HG03039 (cell line): ENCODE measurements around the gene PEMT.

ENCODE experiments used
- ATAC-seq: cut with Tn5 transposase; IDR thresholded peaks from one replicate; pipeline ENCODE4 v1.9.1; 2021; ENCODE audit warnings: mild to moderate bottlenecking, moderate library complexity; ENCODE audit not compliant: unreplicated experiment

The PEMT gene

GRCh38 chr17:17537311-17538099, 54.0 kb downstream of the PEMT start:
- no peak for ATAC-seq

DNA sequence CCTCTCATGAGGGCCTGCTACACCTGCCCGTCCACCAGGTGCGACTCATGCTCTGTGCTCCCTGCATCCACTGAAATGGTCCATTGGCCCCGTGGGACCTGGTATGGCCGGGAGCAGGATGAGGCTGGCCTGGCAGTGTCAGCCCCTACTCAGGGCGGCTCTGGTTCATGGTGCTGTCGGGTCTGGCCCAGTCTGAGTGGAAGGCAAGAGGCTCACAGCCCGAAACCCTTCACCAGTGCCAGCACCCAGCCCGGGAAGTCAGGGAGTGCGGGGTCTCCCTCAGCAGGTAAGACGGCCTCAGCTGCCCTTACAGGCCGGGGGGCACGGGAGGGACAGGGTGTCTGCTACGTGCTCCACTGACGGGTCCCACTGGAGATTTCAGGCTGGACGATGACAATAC, 54.8 kb downstream of the PEMT start:
- no peak for ATAC-seq

DNA sequence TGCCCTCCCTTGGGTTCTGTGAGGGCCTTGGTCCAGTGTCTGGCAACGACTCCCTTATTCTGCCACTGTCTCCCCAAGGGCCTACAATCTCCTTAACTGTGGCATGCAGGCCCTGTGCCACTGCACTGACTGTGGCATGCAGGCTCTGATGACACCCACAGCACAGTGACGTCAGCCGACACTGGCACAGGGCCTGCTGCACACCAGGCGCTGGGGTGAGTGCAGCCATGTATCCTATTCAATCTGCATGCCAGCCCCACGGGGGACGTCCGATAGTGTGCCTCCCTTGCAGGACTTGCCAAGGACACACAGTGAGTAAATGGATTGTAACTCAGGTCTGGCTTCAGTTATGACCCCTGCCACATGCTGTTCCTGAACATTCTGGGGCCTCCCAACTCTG, 55.6 kb downstream of the PEMT start:
- no peak for ATAC-seq

- no peak for ATAC-seq
Observed at GRCh38 chr17:17533901-17534441, 57.5 kb downstream of the PEMT start.

DNA sequence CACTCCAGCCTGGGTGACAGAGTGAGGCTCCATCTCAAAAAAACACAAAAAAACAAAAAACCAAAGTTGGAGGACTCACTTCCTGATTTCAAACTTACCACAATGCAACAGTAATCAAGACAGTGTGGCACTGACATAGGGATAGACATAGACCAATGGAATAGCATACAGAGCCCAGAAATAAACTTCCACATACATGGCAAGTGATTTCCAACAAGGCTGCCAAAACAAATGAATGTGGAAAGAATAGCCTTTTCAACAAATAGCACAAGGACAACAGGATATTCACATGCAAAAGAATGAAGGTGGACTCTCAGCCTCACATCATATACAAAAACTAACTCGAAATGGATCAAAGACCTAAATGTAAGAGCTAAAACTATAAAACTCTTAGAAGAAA, 58.5 kb downstream of the PEMT start:
- no peak for ATAC-seq

- ATAC-seq = no peak
Observed at GRCh38 chr17:17531156-17531555, 60.4 kb downstream of the PEMT start.

DNA sequence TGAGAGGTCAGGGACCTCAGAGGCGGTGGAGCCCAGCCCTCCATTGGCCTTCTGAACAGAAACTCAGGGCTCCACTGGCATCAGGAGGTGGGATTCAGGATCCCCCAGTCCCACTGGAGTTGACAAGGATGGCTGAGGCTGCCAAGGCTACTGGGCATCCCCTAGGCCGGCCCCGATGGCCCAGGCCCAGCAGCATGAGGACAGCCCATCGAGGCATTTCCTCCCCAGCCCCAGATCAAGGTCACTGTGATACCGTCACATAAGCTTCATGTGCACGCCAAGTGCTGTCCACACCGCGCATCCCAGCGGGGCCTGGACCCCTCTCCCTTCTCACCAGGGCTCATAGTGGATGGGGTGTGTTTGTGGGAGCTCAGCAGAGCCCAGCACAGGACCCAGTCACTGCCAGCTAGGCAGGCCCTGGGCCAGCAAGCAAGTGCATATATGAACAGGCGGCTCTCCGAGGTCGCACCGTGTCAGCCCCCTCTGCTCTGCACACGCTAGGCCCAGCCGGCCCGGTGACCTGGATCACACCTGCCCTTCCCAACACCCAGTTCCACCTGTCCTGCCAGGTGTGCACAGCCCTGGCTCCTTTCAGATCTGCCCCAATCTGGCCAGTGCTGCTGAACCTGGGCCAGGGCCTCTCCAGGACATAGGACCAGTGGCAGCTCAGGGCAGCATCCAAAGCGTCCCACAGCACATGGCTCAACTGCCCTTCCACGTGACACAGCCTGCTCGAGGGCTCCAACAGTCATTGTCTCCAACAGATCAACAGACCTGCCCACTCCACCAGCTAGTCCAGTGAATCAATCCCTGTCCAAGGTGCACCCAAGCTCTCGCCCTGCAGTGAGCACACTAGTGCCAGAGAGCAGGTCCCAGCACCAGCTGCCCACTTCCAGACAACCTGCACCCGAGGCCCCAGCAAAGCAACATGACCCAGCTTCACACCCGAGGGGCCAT, 62.5 kb downstream of the PEMT start:
- no peak for ATAC-seq

GRCh38 chr17:17527956-17528500, 63.5 kb downstream of the PEMT start:
- no peak for ATAC-seq

DNA sequence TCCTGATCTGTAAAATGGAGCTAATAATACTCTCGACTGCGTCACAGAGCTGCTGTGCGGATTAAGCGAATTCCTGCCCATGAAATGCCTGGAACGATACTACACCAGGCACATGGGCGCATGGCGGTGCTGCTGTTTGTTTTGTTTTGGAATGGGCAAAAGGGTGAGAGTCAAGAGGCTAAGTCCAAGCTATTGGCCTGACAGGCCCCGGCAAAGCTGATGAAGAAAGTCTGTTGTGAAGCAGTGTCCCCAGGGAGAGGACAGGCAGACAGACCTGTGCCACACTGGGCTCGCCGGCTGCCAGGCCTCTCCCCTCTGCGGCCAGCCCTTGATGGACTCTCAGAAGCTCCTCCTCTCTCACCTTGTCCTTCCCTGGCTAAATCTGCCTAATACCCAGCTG, 64.0 kb downstream of the PEMT start:
- ATAC-seq = no peak

GRCh38 chr17:17526369-17526768, 65.1 kb downstream of the PEMT start:
- ATAC-seq = no peak

DNA sequence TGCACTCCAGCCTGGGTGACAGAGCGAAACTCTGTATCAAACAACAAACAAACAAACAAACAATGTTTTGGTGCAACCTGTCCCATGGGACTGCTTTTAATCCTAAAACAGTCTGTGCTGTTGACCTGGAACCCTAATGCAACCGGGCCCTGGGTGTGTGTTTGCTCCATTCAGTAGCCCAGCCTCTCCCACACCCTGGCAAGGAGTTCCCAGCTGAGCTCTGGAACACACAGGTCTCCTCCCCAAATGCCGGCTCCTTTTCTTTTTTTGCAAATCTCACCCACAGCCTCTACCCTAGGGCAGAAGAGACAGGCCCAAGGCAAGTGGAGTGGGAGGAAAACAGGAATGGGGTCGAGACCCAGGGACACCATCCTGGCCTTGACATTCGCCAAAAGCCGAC, 65.6 kb downstream of the PEMT start:
- no peak for ATAC-seq

- ATAC-seq = no peak
Observed at GRCh38 chr17:17525311-17525710, 66.2 kb downstream of the PEMT start.

DNA sequence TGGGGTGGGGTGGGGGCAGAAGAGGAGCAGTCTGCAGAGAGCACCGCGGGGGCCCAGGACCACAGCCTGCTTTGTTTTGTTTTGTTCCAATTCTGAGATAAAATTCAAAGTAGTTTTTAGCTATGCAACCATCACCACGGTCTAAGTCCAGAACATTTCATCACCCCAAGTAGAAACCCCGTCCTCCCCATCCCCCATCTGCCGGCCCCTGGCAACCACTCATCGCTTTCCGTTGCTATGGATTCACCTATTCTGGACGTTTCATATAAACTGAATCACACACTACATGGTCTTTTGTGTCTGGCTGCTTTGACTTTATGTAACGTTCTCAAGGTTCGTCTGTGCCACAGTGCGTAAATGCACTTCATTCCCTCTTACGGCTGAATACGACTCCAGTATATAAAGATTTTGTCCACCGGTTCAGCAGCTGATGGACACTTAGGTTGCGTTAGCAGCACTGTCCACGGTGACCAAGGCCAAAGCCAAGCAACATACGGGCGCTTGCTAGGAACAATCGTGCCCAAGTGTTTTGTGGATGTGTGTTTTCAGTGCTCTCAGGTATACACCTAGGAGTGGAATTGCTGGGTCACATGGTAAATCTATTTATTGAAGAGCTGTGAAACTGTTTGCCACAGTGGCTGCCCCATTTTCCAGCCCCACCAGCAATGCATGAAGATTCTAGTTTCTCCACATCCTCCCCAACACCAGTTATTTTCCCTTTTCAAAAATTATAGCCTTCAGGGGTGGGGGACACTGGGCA, 67.6 kb downstream of the PEMT start:
- no peak for ATAC-seq

DNA sequence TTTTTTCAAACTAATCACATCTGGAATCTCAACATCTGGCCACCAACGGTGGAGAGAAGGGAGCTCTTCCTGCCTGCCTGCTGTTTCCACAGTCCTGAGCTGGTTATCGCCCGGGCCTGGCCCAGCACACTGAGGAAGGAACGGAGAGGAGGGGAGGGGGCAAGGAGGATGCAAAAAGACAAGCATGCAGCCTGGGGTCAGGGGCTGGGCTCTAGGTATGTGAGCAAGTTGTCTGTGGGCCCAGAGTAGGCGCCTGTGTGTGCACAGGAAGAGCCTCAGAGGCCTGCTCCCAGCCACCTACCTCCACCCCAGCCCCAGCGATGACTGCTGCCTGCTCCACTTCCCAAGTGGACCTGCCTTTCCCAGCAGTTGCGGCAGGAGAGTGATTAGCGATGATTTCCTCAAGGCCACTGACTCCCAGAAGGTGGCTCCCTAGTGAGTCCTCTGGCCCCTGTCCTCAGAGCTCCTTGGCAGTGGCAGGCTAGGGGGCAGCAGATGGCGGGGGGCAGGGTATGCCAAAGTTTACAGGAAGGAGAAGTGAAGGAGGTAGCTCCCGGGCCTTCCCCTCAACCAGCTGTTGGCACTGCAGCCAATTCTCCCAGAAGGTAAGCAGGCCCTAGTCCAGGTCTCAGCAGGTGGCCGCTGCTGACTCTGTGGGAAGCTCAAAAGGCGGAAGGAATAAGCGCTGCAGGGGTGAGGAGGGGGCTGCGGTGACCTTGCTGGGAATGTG, 68.3 kb downstream of the PEMT start:
- ATAC-seq = no peak

- no peak for ATAC-seq
Observed at GRCh38 chr17:17520599-17521232, 70.8 kb downstream of the PEMT start.

DNA sequence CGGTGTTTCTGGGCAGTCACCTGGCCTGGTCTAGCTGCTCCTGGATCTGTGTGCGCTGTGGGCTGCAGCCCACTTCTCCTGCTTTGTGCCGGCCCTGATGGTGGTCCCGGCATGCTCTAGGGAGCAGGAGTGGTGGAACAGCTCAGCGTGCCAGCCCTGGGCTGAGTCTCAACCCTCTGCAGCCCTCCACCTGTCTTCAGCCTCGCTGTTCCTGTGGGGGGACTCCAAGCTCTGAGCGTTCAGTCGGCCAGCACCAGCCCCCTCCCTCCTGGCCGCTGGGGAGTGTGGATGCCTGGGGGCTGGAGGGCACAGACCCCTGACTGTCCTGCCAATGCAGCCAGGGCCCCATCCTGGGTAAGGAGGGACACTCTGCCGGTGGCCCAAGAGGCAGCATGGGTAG, 71.6 kb downstream of the PEMT start:
- ATAC-seq = no peak

DNA sequence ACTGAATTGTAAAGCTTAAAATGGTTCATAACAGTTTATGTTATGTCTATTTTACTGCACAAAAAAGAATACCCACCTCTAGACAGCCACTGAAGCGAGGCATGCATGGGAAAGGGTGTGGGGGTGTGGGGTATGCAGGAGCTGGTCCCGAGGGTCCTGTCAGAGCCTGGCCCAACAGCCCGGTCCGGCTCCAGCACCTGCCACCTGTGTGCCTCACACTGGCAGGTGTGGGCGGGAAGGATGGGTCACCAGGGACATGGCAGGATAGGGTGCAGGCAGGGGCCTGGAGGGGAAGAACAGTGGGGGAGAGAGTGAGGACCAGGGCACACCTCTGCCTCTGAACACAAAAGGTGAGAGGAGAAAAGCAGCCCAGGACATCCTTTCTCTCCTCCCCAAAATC, 72.6 kb downstream of the PEMT start:
- no peak for ATAC-seq

DNA sequence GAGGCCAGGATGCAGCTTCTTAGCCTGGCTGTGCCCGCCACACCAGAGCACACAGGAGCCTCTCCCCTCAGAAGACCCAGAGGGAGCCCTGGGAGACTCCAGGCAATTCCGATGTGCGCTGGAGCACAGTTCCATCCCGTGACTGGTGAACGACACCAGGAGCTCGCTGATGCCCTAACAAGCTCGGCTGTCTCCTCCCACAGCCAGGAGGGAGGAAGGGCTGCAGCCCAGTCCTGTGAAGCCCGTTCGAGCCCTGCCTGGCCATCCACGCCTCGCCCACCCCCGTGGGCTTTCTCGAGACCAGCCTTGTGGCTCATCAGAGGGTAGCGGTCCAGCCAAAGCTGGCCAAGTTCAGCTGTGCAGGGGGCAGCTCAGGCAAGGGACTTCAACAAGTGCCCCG, 73.5 kb downstream of the PEMT start:
- ATAC-seq = no peak

DNA sequence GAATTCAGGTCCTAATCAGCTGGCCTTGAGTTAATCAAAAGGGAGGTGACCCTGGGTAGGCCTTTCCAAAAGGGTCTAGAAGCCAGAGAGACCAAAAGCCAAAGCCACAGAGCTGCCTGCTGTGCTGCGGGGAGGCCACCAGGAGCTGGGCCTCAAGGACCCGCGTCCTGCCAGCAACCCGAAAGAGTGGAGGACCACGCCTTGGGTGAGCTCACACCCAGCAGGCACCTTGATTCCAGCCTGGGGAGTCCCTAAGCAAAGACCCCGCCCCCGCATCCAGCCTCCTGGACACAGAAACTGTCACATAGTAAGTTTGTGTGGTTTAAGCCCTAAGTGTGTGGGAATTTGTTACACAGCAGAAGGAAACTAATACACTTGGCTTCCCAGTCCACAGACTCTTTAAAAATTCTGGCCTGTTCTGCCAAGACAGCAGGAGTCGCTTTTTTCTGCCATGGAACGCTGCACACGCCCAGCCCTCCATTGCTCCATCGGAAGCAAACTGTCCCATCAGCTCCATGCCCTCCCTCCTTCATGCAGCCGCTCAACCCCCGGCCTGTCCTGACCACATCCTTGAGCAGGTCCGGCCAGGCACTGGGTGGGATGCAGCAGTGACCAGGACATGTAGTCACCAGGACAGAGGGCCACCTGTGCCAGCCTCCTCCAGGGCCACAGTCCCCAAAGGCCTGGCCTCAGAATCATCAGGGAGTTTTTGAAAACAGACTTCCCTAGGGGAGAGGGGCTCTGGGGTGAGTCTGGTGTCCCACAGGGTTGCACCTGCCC, 74.4 kb downstream of the PEMT start:
- ATAC-seq = no peak
